ENCODE results near the gene IQCH.

DNA sequence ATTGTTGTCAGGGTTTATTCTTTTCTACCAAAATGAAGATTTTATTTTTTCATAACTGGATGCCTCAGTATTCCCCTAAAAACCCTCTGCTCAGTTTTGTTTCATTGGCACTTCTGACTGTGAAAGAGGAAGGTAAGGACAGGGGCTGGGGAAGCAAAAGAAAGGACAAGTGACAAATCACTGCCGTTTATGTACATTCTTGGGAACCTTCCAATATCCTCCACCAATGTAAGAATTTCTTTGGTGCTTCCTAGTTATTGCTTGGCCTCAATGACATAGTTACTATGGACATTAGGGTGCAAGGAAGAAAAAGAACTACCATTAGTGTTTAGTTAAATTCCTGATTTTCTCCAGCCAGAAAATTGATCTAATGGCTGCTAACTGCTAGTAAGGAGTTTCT lies 135.4 kb downstream of the IQCH start:
- TF ChIP-seq, protein P1, sequence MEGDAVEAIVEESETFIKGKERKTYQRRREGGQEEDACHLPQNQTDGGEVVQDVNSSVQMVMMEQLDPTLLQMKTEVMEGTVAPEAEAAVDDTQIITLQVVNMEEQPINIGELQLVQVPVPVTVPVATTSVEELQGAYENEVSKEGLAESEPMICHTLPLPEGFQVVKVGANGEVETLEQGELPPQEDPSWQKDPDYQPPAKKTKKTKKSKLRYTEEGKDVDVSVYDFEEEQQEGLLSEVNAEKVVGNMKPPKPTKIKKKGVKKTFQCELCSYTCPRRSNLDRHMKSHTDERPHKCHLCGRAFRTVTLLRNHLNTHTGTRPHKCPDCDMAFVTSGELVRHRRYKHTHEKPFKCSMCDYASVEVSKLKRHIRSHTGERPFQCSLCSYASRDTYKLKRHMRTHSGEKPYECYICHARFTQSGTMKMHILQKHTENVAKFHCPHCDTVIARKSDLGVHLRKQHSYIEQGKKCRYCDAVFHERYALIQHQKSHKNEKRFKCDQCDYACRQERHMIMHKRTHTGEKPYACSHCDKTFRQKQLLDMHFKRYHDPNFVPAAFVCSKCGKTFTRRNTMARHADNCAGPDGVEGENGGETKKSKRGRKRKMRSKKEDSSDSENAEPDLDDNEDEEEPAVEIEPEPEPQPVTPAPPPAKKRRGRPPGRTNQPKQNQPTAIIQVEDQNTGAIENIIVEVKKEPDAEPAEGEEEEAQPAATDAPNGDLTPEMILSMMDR (IDR thresholded peaks at IDR 0.05) = no peak
- TF ChIP-seq POLR2AphosphoS5 (IDR thresholded peaks at IDR 0.05) (no peak), EP300 (IDR thresholded peaks at IDR 0.05; ENCODE audit: low read depth) (no peak)

All from transverse colon (tissue), 4 donors.